GM12878 (cell line): ENCODE data around the gene STK4. TPM values are rescaled to one million over a fixed set of nuclear protein-coding genes. Genes with fewer than 3 reads are reported as not detected.

Experiments
- ATAC-seq: fragments of 200-7000 bp; cut with Tn5 transposase; 3 replicates; pipeline ENCODE4 v1.9.1; 2020; ENCODE audit warnings: mild to moderate bottlenecking, moderate library complexity
- BruUV-seq: library from RNA; stranded (reverse); fragments of 400-500 nt; replicated peaks from 2 replicates; lab custom pipeline; 2021; lab: Mats Ljungman, UMichigan
- CTCF ChIA-PET: fragments of 300-600 bp; sonication (Branson Sonifier 250); formaldehyde crosslinking; extraction: SDS; loops from one replicate; lab custom pipeline; 2021; ENCODE audit warnings: inconsistent platforms; lab: Yijun Ruan, JAX
- POLR2A ChIA-PET: fragments of 350-600 bp; formaldehyde crosslinking; extraction: SDS; loops from one replicate; lab custom pipeline; 2021; ENCODE audit warnings: inconsistent platforms; lab: Charles Lee
- RAD21 ChIA-PET: fragments of 300-600 bp; sonication (Branson Sonifier 250); formaldehyde crosslinking; loops from one replicate; lab custom pipeline; 2023; ENCODE audit warnings: antibody characterized with exemption; ENCODE audit not compliant: unreplicated experiment; lab: Charles Lee
- SMC1A ChIA-PET: fragments of 300-600 bp; sonication (Branson Sonifier 250); formaldehyde crosslinking; loops from one replicate; lab custom pipeline; 2023; ENCODE audit not compliant: unreplicated experiment, uncharacterized antibody; lab: Charles Lee
- DNase-seq: peaks from one replicate; pipeline ENCODE4 v3.0.0-alpha.2; 2011; ENCODE audit warnings: low read depth, low spot score
- FAIRE-seq: peaks from 3 replicates; lab custom pipeline; 2011; peaks lifted over from hg19 to GRCh38; lab: Jason Lieb, UNC
- H2AFZ ChIP-seq: 2 replicates; pipeline ENCODE4 v1.6.0; 2011; ENCODE audit warnings: low read depth, low read length, control low read depth; ENCODE audit not compliant: control insufficient read depth
- H3K27ac ChIP-seq: 2 replicates; pipeline ENCODE4 v1.5.1; 2011; ENCODE audit warnings: control low read depth; ENCODE audit not compliant: control insufficient read depth, insufficient read depth
- H3K27me3 ChIP-seq, 2 experiments: replicated peaks in 1 of 2; 2 replicates each; pipeline versions ENCODE4 v1.6.0 to v1.6.1; 2011; ENCODE audit warnings: low read length in 1 of 2; ENCODE audit not compliant: control insufficient read depth in 2 of 2, insufficient read depth in 2 of 2
- H3K36me3 ChIP-seq, 2 experiments: 2 replicates each; pipeline ENCODE4 v1.5.1; 2011; ENCODE audit warnings: low read length in 1 of 2; ENCODE audit not compliant: control insufficient read depth in 2 of 2, insufficient read depth in 2 of 2
- H3K4me1 ChIP-seq: 2 replicates; pipeline ENCODE4 v1.6.1; 2011; ENCODE audit warnings: mild to moderate bottlenecking, low read length, moderate library complexity, mixed read lengths; ENCODE audit not compliant: control insufficient read depth, insufficient read depth
- H3K4me2 ChIP-seq: 2 replicates; pipeline ENCODE4 v1.6.0; 2011; ENCODE audit warnings: control low read depth; ENCODE audit not compliant: control insufficient read depth, insufficient read depth
- H3K4me3 ChIP-seq: fragments of 200-600 bp; sonication (generic); 2 replicates; pipeline ENCODE4 v1.5.1; 2016
- H3K79me2 ChIP-seq: 2 replicates; pipeline ENCODE4 v1.6.0; 2011; ENCODE audit warnings: low read length; ENCODE audit not compliant: control insufficient read depth, insufficient read depth
- H3K9ac ChIP-seq: 2 replicates; pipeline ENCODE4 v1.8.0; 2011; ENCODE audit warnings: low read length, control low read depth, mixed read lengths; ENCODE audit not compliant: control insufficient read depth, insufficient read depth
- H3K9me3 ChIP-seq: replicated peaks from 3 replicates; pipeline ENCODE4 v1.5.1; 2011; ENCODE audit warnings: mild to moderate bottlenecking, low read length; ENCODE audit not compliant: control insufficient read depth, insufficient read depth
- H4K20me1 ChIP-seq: 2 replicates; pipeline ENCODE4 v1.6.0; 2011; ENCODE audit not compliant: control insufficient read depth, insufficient read depth
- CHD1 ChIP-seq: IDR thresholded peaks from 2 replicates; pipeline ENCODE4 v1.6.1; 2012; ENCODE audit warnings: low read depth, low read length, improper control_type of control experiment
- HDAC2 ChIP-seq: fragments of 200-600 bp; sonication (generic); IDR thresholded peaks from 2 replicates; pipeline ENCODE4 v1.6.1; 2017
- JUNB ChIP-seq: IDR thresholded peaks from 2 replicates; pipeline ENCODE4 v1.6.1; 2016; ENCODE audit warnings: antibody characterized with exemption, mild to moderate bottlenecking
- MEF2A ChIP-seq: IDR thresholded peaks from 2 replicates; pipeline ENCODE4 v1.6.1; 2011; ENCODE audit warnings: low read depth, mild to moderate bottlenecking, low read length, moderate library complexity; ENCODE audit not compliant: insufficient read depth
- RCOR1 ChIP-seq: conservative IDR thresholded peaks from 2 replicates; pipeline ENCODE4 v1.6.1; 2012; ENCODE audit warnings: low read depth, low read length, improper control_type of control experiment
- SRF ChIP-seq, 2 experiments: IDR thresholded peaks; 2 replicates each; pipeline ENCODE4 v1.6.1; 2011; ENCODE audit warnings: low read depth in 2 of 2, low read length in 2 of 2, mild to moderate bottlenecking in 1 of 2, moderate library complexity in 1 of 2
- TCF7 ChIP-seq: IDR thresholded peaks from 2 replicates; pipeline ENCODE4 v1.6.1; 2014; ENCODE audit warnings: antibody characterized with exemption, borderline replicate concordance
- YBX1 ChIP-seq: fragments of 450-650 bp; IDR thresholded peaks from 2 replicates; pipeline ENCODE4 v1.6.1; 2016; ENCODE audit warnings: antibody characterized with exemption
- YY1 ChIP-seq: IDR thresholded peaks from 2 replicates; pipeline ENCODE4 v1.6.1; 2011; ENCODE audit warnings: low read depth, mild to moderate bottlenecking, low read length
- WGBS: methylation state at CpG from one replicate; pipeline ENCODE4 v1.1.6; 2016; ENCODE audit warnings: low lambda C conversion rate; ENCODE audit not compliant: insufficient replicate concordance, insufficient coverage; ENCODE audit errors: missing lambda C conversion rate; 5-methylcytosine and 5-hydroxymethylcytosine counted together
- in situ Hi-C: fragments of 300-500 bp; cut with MboI; formaldehyde crosslinking; loops from 9 replicates; pipeline ENCODE4 v1.14.3; 2018; ENCODE audit warnings: mixed read lengths
- intact Hi-C: fragments of 100-400 bp; cut with micrococcal nuclease; formaldehyde crosslinking; loops from one replicate; pipeline ENCODE4 v1.14.2; 2022; ENCODE audit not compliant: unreplicated experiment
- polyA plus RNA-seq, 11 experiments: library from polyadenylated mRNA; depleted of rRNA in 4 of 11; unstranded in 6 of 11; stranded (reverse) in 5 of 11; fragments of >200 nt; fragmentation: Nextera tagmentation in 4 of 11; fragmentation: Illumina TruSeq in 1 of 11; extraction: Ambion mirVana in 4 of 11; extraction: Trizol in 1 of 11; gene quantifications; 1 replicate in 1 of 11; 2 replicates in 10 of 11; pipeline versions ENCODE4 v1.2.1 to v1.2.3, GENCODE V29; 2011 to 2016; ENCODE audit warnings: inconsistent platforms in 2 of 11, missing spikeins in 2 of 11, low read depth in 1 of 11
- total RNA-seq, 4 experiments: library from RNA; depleted of rRNA in 3 of 4; stranded (reverse); fragments of >200 nt in 3 of 4; fragmentation: Illumina TruSeq in 1 of 4; extraction: Trizol in 1 of 4; gene quantifications; 2 replicates each; pipeline versions ENCODE4 v1.2.1 to v1.2.3, GENCODE V29; 2013 to 2021
- TF ChIP-seq, protein P1 (sequence below): IDR thresholded peaks from 2 replicates; pipeline ENCODE4 v1.6.1; 2011; ENCODE audit warnings: borderline replicate concordance, low read depth, mild to moderate bottlenecking, moderate library complexity, low read length; ENCODE audit not compliant: insufficient read depth, poor library complexity, severe bottlenecking
- TF ChIP-seq, protein P2 (sequence below): fragments of 150-350 bp; IDR thresholded peaks from 2 replicates; pipeline ENCODE4 v1.6.1; 2016; ENCODE audit warnings: low read depth, low read length
- TF ChIP-seq, protein P3 (sequence below): IDR thresholded peaks from 2 replicates; pipeline ENCODE4 v1.6.1; 2012; ENCODE audit warnings: improper control_type of control experiment, low read depth, low read length; ENCODE audit not compliant: insufficient replicate concordance

STK4 gene
- total and polyA plus RNA-seq, 10 of the 15 experiments (the other 5 are each of a cell fraction or from before 2014, with no cell fraction given) = 24.0 to 135 (median 89.7) TPM

DNA sequence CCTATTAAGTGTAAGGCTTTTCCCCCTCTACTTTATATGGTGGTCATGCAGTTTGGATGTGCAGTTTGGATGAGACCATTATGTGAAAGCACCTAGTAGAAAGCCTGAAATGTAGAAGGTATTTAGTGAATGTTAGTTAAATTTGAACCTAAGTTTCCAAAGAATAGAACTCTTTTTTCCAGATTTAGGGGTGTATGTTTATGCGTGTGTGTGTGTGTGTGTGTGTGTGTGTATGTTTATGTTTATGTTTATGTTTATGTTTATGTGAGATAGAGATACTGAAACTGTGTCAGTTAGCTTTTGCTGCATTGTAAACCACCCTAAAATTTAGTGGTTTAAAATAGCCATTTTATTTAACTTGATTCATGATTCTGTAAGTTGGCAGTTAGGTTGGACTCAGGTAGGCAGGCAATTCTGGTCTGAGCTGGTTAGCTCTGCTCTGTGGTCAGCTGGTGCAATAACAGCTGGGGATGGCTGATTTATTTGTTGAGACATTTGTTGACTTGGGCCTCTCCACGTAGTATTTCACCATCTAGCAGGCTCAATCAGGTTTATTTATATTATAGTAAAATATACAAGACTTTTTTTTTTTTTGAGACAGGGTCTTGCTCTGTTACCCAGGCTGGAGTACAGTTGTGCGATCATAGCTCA lies 54.0 kb downstream of the STK4 start:
- no peak for DNase-seq
- CTCF ChIA-PET = interaction anchor here (0.8 to 2.1 kb wide), 6 partner anchors 8 to 76 kb away, joined by 3 to 13 read pairs (median 4); no protein-coding TSS in a partner anchor
- FAIRE-seq = no peak
- intact Hi-C loops = no loop called here
- H3K9ac ChIP-seq = no peak overlapping the region
- RAD21 ChIA-PET = interaction anchor here (1.2 kb wide), 1 partner anchor 9 kb away, joined by 6 read pairs; no protein-coding TSS in a partner anchor
- H3K4me2 ChIP-seq = no peak overlapping the region
- H3K36me3 ChIP-seq = peaks cover 3 to 28% of the 10 kb centered on the region in 2 experiments
- H3K79me2 ChIP-seq = peaks cover 5% of the 10 kb centered on the region
- H3K9me3 ChIP-seq = no peaks in the 10 kb centered on the region
- H3K4me1 ChIP-seq = no peaks in the 10 kb centered on the region
- no peak overlapping the region for H3K27ac ChIP-seq
- SMC1A ChIA-PET = interaction anchor here (0.9 to 2.3 kb wide), 6 partner anchors 9 to 91 kb away, joined by 3 to 13 read pairs (median 4); no protein-coding TSS in a partner anchor
- in situ Hi-C loops = no loop called here
- no TSS peak for BruUV-seq
- no peaks in the 10 kb centered on the region for H3K27me3 ChIP-seq
- 95% methylated on average over 3 of the region's 3 CpGs for WGBS
- H2AFZ ChIP-seq = no peak overlapping the region
- no peak overlapping the region for H3K4me3 ChIP-seq
- peaks cover 3% of the 10 kb centered on the region; the same call in 1 of the 2 replicates for H4K20me1 ChIP-seq
- ATAC-seq = no peak
- POLR2A ChIA-PET = interaction anchor here (0.9 to 1.5 kb wide), 2 partner anchors 9 to 42 kb away, joined by 3 to 7 read pairs; no protein-coding TSS in a partner anchor
- TF ChIP-seq YBX1 = no peak
- TF ChIP-seq, protein P1, sequence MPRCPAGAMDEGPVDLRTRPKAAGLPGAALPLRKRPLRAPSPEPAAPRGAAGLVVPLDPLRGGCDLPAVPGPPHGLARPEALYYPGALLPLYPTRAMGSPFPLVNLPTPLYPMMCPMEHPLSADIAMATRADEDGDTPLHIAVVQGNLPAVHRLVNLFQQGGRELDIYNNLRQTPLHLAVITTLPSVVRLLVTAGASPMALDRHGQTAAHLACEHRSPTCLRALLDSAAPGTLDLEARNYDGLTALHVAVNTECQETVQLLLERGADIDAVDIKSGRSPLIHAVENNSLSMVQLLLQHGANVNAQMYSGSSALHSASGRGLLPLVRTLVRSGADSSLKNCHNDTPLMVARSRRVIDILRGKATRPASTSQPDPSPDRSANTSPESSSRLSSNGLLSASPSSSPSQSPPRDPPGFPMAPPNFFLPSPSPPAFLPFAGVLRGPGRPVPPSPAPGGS = no peak
- no peak for TF ChIP-seq MEF2A
- TF ChIP-seq RCOR1 = no peak
- TF ChIP-seq SRF (IDR thresholded peaks at IDR 0.05; ENCODE audit: low read depth in 2 of 2, low read length in 2 of 2) = no peak
- no peak for TF ChIP-seq JUNB
- no peak for TF ChIP-seq TCF7
- TF ChIP-seq YY1 = no peak
- no peak for TF ChIP-seq HDAC2
- TF ChIP-seq CHD1 = no peak
- TF ChIP-seq, protein P2, sequence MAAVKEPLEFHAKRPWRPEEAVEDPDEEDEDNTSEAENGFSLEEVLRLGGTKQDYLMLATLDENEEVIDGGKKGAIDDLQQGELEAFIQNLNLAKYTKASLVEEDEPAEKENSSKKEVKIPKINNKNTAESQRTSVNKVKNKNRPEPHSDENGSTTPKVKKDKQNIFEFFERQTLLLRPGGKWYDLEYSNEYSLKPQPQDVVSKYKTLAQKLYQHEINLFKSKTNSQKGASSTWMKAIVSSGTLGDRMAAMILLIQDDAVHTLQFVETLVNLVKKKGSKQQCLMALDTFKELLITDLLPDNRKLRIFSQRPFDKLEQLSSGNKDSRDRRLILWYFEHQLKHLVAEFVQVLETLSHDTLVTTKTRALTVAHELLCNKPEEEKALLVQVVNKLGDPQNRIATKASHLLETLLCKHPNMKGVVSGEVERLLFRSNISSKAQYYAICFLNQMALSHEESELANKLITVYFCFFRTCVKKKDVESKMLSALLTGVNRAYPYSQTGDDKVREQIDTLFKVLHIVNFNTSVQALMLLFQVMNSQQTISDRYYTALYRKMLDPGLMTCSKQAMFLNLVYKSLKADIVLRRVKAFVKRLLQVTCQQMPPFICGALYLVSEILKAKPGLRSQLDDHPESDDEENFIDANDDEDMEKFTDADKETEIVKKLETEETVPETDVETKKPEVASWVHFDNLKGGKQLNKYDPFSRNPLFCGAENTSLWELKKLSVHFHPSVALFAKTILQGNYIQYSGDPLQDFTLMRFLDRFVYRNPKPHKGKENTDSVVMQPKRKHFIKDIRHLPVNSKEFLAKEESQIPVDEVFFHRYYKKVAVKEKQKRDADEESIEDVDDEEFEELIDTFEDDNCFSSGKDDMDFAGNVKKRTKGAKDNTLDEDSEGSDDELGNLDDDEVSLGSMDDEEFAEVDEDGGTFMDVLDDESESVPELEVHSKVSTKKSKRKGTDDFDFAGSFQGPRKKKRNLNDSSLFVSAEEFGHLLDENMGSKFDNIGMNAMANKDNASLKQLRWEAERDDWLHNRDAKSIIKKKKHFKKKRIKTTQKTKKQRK = no peak
- TF ChIP-seq, protein P3, sequence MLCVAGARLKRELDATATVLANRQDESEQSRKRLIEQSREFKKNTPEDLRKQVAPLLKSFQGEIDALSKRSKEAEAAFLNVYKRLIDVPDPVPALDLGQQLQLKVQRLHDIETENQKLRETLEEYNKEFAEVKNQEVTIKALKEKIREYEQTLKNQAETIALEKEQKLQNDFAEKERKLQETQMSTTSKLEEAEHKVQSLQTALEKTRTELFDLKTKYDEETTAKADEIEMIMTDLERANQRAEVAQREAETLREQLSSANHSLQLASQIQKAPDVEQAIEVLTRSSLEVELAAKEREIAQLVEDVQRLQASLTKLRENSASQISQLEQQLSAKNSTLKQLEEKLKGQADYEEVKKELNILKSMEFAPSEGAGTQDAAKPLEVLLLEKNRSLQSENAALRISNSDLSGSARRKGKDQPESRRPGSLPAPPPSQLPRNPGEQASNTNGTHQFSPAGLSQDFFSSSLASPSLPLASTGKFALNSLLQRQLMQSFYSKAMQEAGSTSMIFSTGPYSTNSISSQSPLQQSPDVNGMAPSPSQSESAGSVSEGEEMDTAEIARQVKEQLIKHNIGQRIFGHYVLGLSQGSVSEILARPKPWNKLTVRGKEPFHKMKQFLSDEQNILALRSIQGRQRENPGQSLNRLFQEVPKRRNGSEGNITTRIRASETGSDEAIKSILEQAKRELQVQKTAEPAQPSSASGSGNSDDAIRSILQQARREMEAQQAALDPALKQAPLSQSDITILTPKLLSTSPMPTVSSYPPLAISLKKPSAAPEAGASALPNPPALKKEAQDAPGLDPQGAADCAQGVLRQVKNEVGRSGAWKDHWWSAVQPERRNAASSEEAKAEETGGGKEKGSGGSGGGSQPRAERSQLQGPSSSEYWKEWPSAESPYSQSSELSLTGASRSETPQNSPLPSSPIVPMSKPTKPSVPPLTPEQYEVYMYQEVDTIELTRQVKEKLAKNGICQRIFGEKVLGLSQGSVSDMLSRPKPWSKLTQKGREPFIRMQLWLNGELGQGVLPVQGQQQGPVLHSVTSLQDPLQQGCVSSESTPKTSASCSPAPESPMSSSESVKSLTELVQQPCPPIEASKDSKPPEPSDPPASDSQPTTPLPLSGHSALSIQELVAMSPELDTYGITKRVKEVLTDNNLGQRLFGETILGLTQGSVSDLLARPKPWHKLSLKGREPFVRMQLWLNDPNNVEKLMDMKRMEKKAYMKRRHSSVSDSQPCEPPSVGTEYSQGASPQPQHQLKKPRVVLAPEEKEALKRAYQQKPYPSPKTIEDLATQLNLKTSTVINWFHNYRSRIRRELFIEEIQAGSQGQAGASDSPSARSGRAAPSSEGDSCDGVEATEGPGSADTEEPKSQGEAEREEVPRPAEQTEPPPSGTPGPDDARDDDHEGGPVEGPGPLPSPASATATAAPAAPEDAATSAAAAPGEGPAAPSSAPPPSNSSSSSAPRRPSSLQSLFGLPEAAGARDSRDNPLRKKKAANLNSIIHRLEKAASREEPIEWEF = no peak
